Uterus (tissue), 4 donors: ENCODE measurements around the gene GNA12. TPM values are rescaled to one million over a fixed set of nuclear protein-coding genes. Genes with fewer than 3 reads are reported as not detected.
A peak's percentile ranks its signal among the peaks of the same experiment; 100 is the strongest.

Experiments
- DNase-seq, 2 donors: peaks; one replicate each; pipeline ENCODE4 v3.0.0-alpha.2; 2019 to 2020
- H3K27ac ChIP-seq, 2 donors: fragments of 200-600 bp; sonication (generic); 1 replicate in 1 of 2; 2 replicates in 1 of 2; pipeline ENCODE4 v1.5.1; 2016 to 2018
- H3K27me3 ChIP-seq, 2 donors: fragments of 200-600 bp; sonication (generic); one replicate each; pipeline ENCODE4 v1.5.1; 2018 to 2019; ENCODE audit warnings: control low read depth in 1 of 2
- H3K36me3 ChIP-seq, 2 donors: fragments of 200-600 bp; sonication (generic); one replicate each; pipeline ENCODE4 v1.5.1; 2019; ENCODE audit warnings: control low read depth in 1 of 2
- H3K4me1 ChIP-seq, 2 donors: fragments of 200-600 bp; sonication (generic); one replicate each; pipeline ENCODE4 v1.5.1; 2018 to 2019; ENCODE audit warnings: control low read depth in 1 of 2
- H3K4me3 ChIP-seq, 2 donors: fragments of 200-600 bp; sonication (generic); 1 replicate in 1 of 2; 2 replicates in 1 of 2; pipeline ENCODE4 v1.5.1; 2018 to 2019; ENCODE audit warnings: mild to moderate bottlenecking in 1 of 2
- H3K9me3 ChIP-seq, 2 donors: fragments of 200-600 bp; sonication (generic); one replicate each; pipeline ENCODE4 v1.5.1; 2019; ENCODE audit warnings: control low read depth in 1 of 2
- CTCF ChIP-seq, 4 experiments: fragments of 200-600 bp in 2 of 4; fragments of 450-650 bp in 2 of 4; sonication (generic) in 2 of 4; IDR thresholded peaks; one replicate each; pipeline ENCODE4 v1.5.1; 2016 to 2019; ENCODE audit warnings: antibody characterized with exemption in 4 of 4, mild to moderate bottlenecking in 2 of 4, moderate library complexity in 1 of 4
- POLR2A ChIP-seq, 2 donors: fragments of 450-650 bp; IDR thresholded peaks; one replicate each; pipeline ENCODE4 v1.6.1; 2016; ENCODE audit warnings: antibody characterized with exemption in 2 of 2, mild to moderate bottlenecking in 1 of 2, moderate library complexity in 1 of 2
- intact Hi-C: fragments of 100-400 bp; cut with DNase I; formaldehyde crosslinking; loops from one replicate; pipeline ENCODE4 v1.15.1; 2023; ENCODE audit warnings: low total_unique reads
- total RNA-seq, 4 donors: library from RNA; depleted of rRNA in 3 of 4; stranded (reverse); fragments of >200 nt in 3 of 4; gene quantifications; one replicate each; pipeline versions ENCODE4 v1.1.0 to v1.2.4, GENCODE V29; 2014 to 2023
- donor health status: DM: yes; HTN: yes; CAD: no.

Gene GNA12
- total RNA-seq, 4 donors from 2014 or later, result 20.5 to 109 (median 50.3) TPM

GRCh38 chr7:2812114-2812487 is 32.0 kb downstream of the GNA12 start:
- TF ChIP-seq POLR2A (IDR thresholded peaks at IDR 0.05) (no peak), CTCF (IDR thresholded peaks at IDR 0.05) (no peak)
- H3K27ac ChIP-seq, result peak overlapping the region; percentile 78 to 81
- intact Hi-C loops, result no loop called here
- no peak for DNase-seq
- no peaks in the 10 kb centered on the region for H3K27me3 ChIP-seq
- H3K36me3 ChIP-seq, result no peaks in the 10 kb centered on the region
- peak overlapping the region in 1 of 2 donors; percentile 13 for H3K4me3 ChIP-seq
- peaks cover 0 to 7% of the 10 kb centered on the region in 2 donors for H3K4me1 ChIP-seq
- no peaks in the 10 kb centered on the region for H3K9me3 ChIP-seq

GRCh38 chr7:2811476-2812113 is 32.5 kb downstream of the GNA12 start:
- Histone ChIP-seq H3K4me3 (peak overlapping the region in 1 of 2 donors; percentile 13), H3K36me3 (no peaks in the 10 kb centered on the region), H3K4me1 (peaks cover 0 to 7% of the 10 kb centered on the region in 2 donors), H3K9me3 (no peaks in the 10 kb centered on the region), H3K27ac (peak overlapping the region; percentile 78 to 81), H3K27me3 (no peaks in the 10 kb centered on the region)
- TF ChIP-seq CTCF (IDR thresholded peaks at IDR 0.05), result no peak
- peak in 1 of 2 donors; percentile 14 for TF ChIP-seq POLR2A (IDR thresholded peaks at IDR 0.05)
- intact Hi-C loops, result no loop called here
- DNase-seq, result peak; percentile 47 to 52

- Histone ChIP-seq H3K9me3 (no peaks in the 10 kb centered on the region), H3K36me3 (no peaks in the 10 kb centered on the region), H3K4me3 (peak overlapping the region in 1 of 2 donors; percentile 13), H3K27ac (peak overlapping the region; percentile 78 to 81), H3K4me1 (peaks cover 0 to 7% of the 10 kb centered on the region in 2 donors), H3K27me3 (no peaks in the 10 kb centered on the region)
- TF ChIP-seq POLR2A (IDR thresholded peaks at IDR 0.05), result no peak
- no peak for TF ChIP-seq CTCF (IDR thresholded peaks at IDR 0.05)
- DNase-seq, result no peak
- intact Hi-C loops, result no loop called here
Measured at GRCh38 chr7:2810682-2811415, 33.3 kb downstream of the GNA12 start.

GRCh38 chr7:2809903-2810625 is 34.0 kb downstream of the GNA12 start:
- no peak for TF ChIP-seq CTCF (IDR thresholded peaks at IDR 0.05)
- TF ChIP-seq POLR2A (IDR thresholded peaks at IDR 0.05), result no peak
- Histone ChIP-seq H3K4me1 (peaks cover 0 to 7% of the 10 kb centered on the region in 2 donors), H3K36me3 (no peaks in the 10 kb centered on the region), H3K9me3 (no peaks in the 10 kb centered on the region), H3K27ac (peak overlapping the region in 1 of 2 donors; percentile 78), H3K27me3 (no peaks in the 10 kb centered on the region), H3K4me3 (no peak overlapping the region)
- intact Hi-C loops, result no loop called here
- DNase-seq, result no peak
